K562 (cell line): ENCODE results near the gene SCARB2. TPM values are rescaled to one million over a fixed set of nuclear protein-coding genes. Genes with fewer than 3 reads are reported as not detected.

Experiments
- ATAC-seq: fragments of 200-7000 bp; cut with Tn5 transposase; 3 replicates; pipeline ENCODE4 v1.9.1; 2020; ENCODE audit warnings: moderate library complexity
- BruUV-seq: library from RNA; stranded (reverse); fragments of 400-500 nt; replicated peaks from 2 replicates; lab custom pipeline; 2021; lab: Mats Ljungman, UMichigan
- CTCF ChIA-PET: fragments of 300-600 bp; formaldehyde crosslinking; extraction: SDS; loops from one replicate; lab custom pipeline; 2021; ENCODE audit warnings: low intra/inter-chr PET ratio; lab: Yijun Ruan, JAX
- POLR2A ChIA-PET: fragments of 300-600, 350-650 bp; sonication (Branson Sonifier 250); formaldehyde crosslinking; extraction: SDS; loops from one replicate; lab custom pipeline; 2021; ENCODE audit warnings: antibody characterized with exemption, inconsistent platforms; lab: Yijun Ruan, JAX
- DNase-seq, 4 experiments: peaks; one replicate each; pipeline versions ENCODE4 v3.0.0 to v3.0.0-alpha.2; 2011 to 2018; ENCODE audit warnings: low spot score in 3 of 4, mixed read lengths in 3 of 4; ENCODE audit errors: extremely low read depth in 1 of 4
- FAIRE-seq: peaks from 2 replicates; lab custom pipeline; 2011; peaks lifted over from hg19 to GRCh38; lab: Jason Lieb, UNC
- H2AFZ ChIP-seq: 2 replicates; pipeline ENCODE4 v1.6.0; 2011; ENCODE audit warnings: low read depth, low read length, control low read depth, inconsistent platforms
- H3K27ac ChIP-seq: fragments of 200-600 bp; 3 replicates; pipeline ENCODE4 v1.8.0; 2011; ENCODE audit warnings: low read depth, mild to moderate bottlenecking, control low read depth, inconsistent platforms, low read length, moderate library complexity, mixed read lengths; ENCODE audit errors: extremely low read depth
- H3K27me3 ChIP-seq, 2 experiments: fragments of 300-600 bp in 1 of 2; 2 replicates in 1 of 2; 3 replicates in 1 of 2; pipeline versions ENCODE4 v1.6.0 to v1.8.0; 2011; ENCODE audit warnings: inconsistent platforms in 2 of 2, low read length in 2 of 2, mild to moderate bottlenecking in 1 of 2, mixed read lengths in 1 of 2, moderate library complexity in 1 of 2; ENCODE audit not compliant: control insufficient read depth in 2 of 2, insufficient read depth in 2 of 2
- H3K36me3 ChIP-seq: fragments of 300-600 bp; 3 replicates; pipeline ENCODE4 v1.8.0; 2011; ENCODE audit warnings: mild to moderate bottlenecking, low read length, inconsistent platforms; ENCODE audit not compliant: control insufficient read depth, insufficient read depth
- H3K4me1 ChIP-seq, 2 experiments: fragments of 200-600 bp in 1 of 2; replicated peaks in 1 of 2; 2 replicates in 1 of 2; 3 replicates in 1 of 2; pipeline versions ENCODE4 v1.5.1 to v1.8.0; 2011; ENCODE audit warnings: inconsistent platforms in 2 of 2, low read length in 2 of 2, mild to moderate bottlenecking in 1 of 2, mixed read lengths in 1 of 2, moderate library complexity in 1 of 2; ENCODE audit not compliant: control insufficient read depth in 2 of 2, insufficient read depth in 2 of 2
- H3K4me2 ChIP-seq: 2 replicates; pipeline ENCODE4 v1.6.1; 2011; ENCODE audit warnings: low read length, control low read depth, inconsistent platforms, mixed read lengths; ENCODE audit not compliant: insufficient read depth
- H3K4me3 ChIP-seq: fragments of 200-600 bp; sonication (generic), shearing (Covaris generic); 2 replicates; pipeline ENCODE4 v1.5.1; 2016; ENCODE audit warnings: control low read depth, inconsistent platforms
- H3K79me2 ChIP-seq: fragments of 200-600 bp; 3 replicates; pipeline ENCODE4 v1.8.0; 2011; ENCODE audit warnings: low read length, inconsistent platforms; ENCODE audit not compliant: control insufficient read depth, insufficient read depth
- H3K9ac ChIP-seq, 2 experiments: 2 replicates each; pipeline versions ENCODE4 v1.6.0 to v1.6.1; 2011; ENCODE audit warnings: low read depth in 2 of 2, low read length in 2 of 2, control low read depth in 1 of 2, inconsistent platforms in 1 of 2, mild to moderate bottlenecking in 1 of 2, mixed read lengths in 1 of 2; ENCODE audit not compliant: insufficient read depth in 1 of 2
- H3K9me1 ChIP-seq: one replicate; pipeline ENCODE4 v1.6.0; 2011; ENCODE audit warnings: inconsistent platforms, mild to moderate bottlenecking, low read length, moderate library complexity; ENCODE audit not compliant: control insufficient read depth, insufficient read depth
- H3K9me3 ChIP-seq: replicated peaks from 2 replicates; pipeline ENCODE4 v1.5.1; 2011; ENCODE audit warnings: low read depth, low read length, inconsistent platforms; ENCODE audit not compliant: control insufficient read depth, insufficient read depth
- H4K20me1 ChIP-seq: replicated peaks from 2 replicates; pipeline ENCODE4 v1.6.1; 2011; ENCODE audit warnings: low read length, inconsistent platforms, mixed read lengths; ENCODE audit not compliant: control insufficient read depth, insufficient read depth
- CUX1 ChIP-seq: fragments of 200-800 bp; sonication (Bioruptor generic); IDR thresholded peaks from 2 replicates; pipeline ENCODE4 v1.6.1; 2016; ENCODE audit warnings: missing genetic modification characterization, missing compliant biosample characterization
- HNRNPK ChIP-seq: fragments of 200-400 bp; formaldehyde crosslinking; IDR thresholded peaks from one replicate; pipeline ENCODE4 v1.6.1; 2018; ENCODE audit warnings: mild to moderate bottlenecking, low read depth, low read length; ENCODE audit not compliant: poor library complexity, severe bottlenecking
- L3MBTL2 ChIP-seq: fragments of 450-650 bp; IDR thresholded peaks from 2 replicates; pipeline ENCODE4 v1.6.1; 2016; ENCODE audit warnings: mild to moderate bottlenecking, moderate library complexity
- MCM2 ChIP-seq: fragments of 450-650 bp; IDR thresholded peaks from 2 replicates; pipeline ENCODE4 v1.6.1; 2017; ENCODE audit warnings: low read depth, mild to moderate bottlenecking
- POLR3G ChIP-seq: IDR thresholded peaks from 2 replicates; pipeline ENCODE4 v1.6.1; 2011; ENCODE audit not compliant: insufficient read length, insufficient replicate concordance; ENCODE audit errors: extremely low read depth
- RFX5 ChIP-seq: IDR thresholded peaks from 2 replicates; pipeline ENCODE4 v1.6.1; 2011; ENCODE audit warnings: low read depth, mild to moderate bottlenecking, improper control_type of control experiment, low read length
- ZBTB40 ChIP-seq, 2 experiments: fragments of 450-650 bp in 1 of 2; sonication (generic) in 1 of 2; formaldehyde crosslinking in 1 of 2; IDR thresholded peaks; 2 replicates each; pipeline versions ENCODE4 v1.7.1 to v1.9.0; 2016 to 2022; ENCODE audit warnings: inconsistent platforms in 1 of 2, mild to moderate bottlenecking in 1 of 2, missing genetic modification reagents in 1 of 2
- ZFP1 ChIP-seq: fragments of 450-650 bp; formaldehyde crosslinking; IDR thresholded peaks from 2 replicates; pipeline ENCODE4 v1.4.0; 2020; ENCODE audit warnings: mild to moderate bottlenecking, mixed read lengths
- WGBS: fragments of 100-300 bp; shearing (Covaris generic); methylation state at CpG from one replicate; pipeline ENCODE4 v1.1.6; 2016; ENCODE audit warnings: low coverage, mixed read lengths; ENCODE audit not compliant: insufficient coverage; ENCODE audit errors: missing lambda C conversion rate; 5-methylcytosine and 5-hydroxymethylcytosine counted together
- in situ Hi-C: fragments of 300-500 bp; cut with MboI; formaldehyde crosslinking; loops from 4 replicates; pipeline ENCODE4 v1.15.0; 2018; ENCODE audit warnings: inconsistent platforms, mixed read lengths
- intact Hi-C: fragments of 100-400 bp; cut with micrococcal nuclease; formaldehyde crosslinking; loops from 2 replicates; pipeline ENCODE4 v1.14.2; 2022
- polyA plus RNA-seq, 8 experiments: library from polyadenylated mRNA; depleted of rRNA in 4 of 8; stranded (reverse) in 5 of 8; unstranded in 3 of 8; fragments of >200 nt; fragmentation: Nextera tagmentation in 2 of 8; fragmentation: Illumina TruSeq in 1 of 8; extraction: Ambion mirVana in 2 of 8; extraction: Trizol in 1 of 8; gene quantifications; 2 replicates each; pipeline versions ENCODE4 v1.2.1 to v1.2.3, GENCODE V29; 2011 to 2014; ENCODE audit warnings: inconsistent platforms in 1 of 8, missing spikeins in 1 of 8
- total RNA-seq, 7 experiments: library from RNA; depleted of rRNA in 6 of 7; stranded (reverse); fragments of >200 nt in 6 of 7; fragmentation: Illumina TruSeq in 2 of 7; extraction: Trizol in 2 of 7; gene quantifications; 2 replicates each; pipeline versions ENCODE4 v1.2.1 to v1.2.3, GENCODE V29; 2011 to 2021; ENCODE audit warnings: low replicate concordance in 1 of 7

Gene SCARB2
- total and polyA plus RNA-seq, 9 of the 15 experiments (the other 6 are each of a cell fraction or from before 2014, with no cell fraction given): 6.1 to 25.8 (median 17.8) TPM

GRCh38 chr4:76174216-76174615 lies 39.4 kb downstream of the SCARB2 start:
- TF ChIP-seq ZFP1 (CRISPR knock-in tag): no peak
- TF ChIP-seq POLR3G: no peak
- TF ChIP-seq MCM2: no peak
- no peak for TF ChIP-seq HNRNPK
- TF ChIP-seq ZBTB40 (IDR thresholded peaks at IDR 0.05): no peak
- no peak for TF ChIP-seq ZBTB40 (CRISPR knock-in tag; IDR thresholded peaks at IDR 0.05)
- TF ChIP-seq RFX5: no peak
- no peak for TF ChIP-seq CUX1 (CRISPR knock-in tag)
- TF ChIP-seq L3MBTL2: no peak
- in situ Hi-C loops (no loop called here), intact Hi-C loops (no loop called here)
- no peak overlapping the region for H3K4me2 ChIP-seq
- no peak overlapping the region for H3K4me3 ChIP-seq
- ChIA-PET CTCF (no interaction called here), POLR2A (no interaction called here)
- H4K20me1 ChIP-seq: no peaks in the 10 kb centered on the region
- H3K27me3 ChIP-seq: no peaks in the 10 kb centered on the region
- H2AFZ ChIP-seq: no peak overlapping the region
- WGBS: 78% methylated on average over 6 of the region's 6 CpGs
- H3K9me3 ChIP-seq: no peaks in the 10 kb centered on the region
- ATAC-seq: no peak
- no peaks in the 10 kb centered on the region for H3K4me1 ChIP-seq
- no peak for FAIRE-seq
- no peaks in the 10 kb centered on the region for H3K79me2 ChIP-seq
- no peak overlapping the region for H3K27ac ChIP-seq
- DNase-seq: no peak
- H3K36me3 ChIP-seq: peaks cover 32% of the 10 kb centered on the region; the same call in 2 of the 3 replicates
- H3K9me1 ChIP-seq: no peaks in the 10 kb centered on the region
- H3K9ac ChIP-seq: no peak overlapping the region
- no TSS peak for BruUV-seq
